HepG2 (cell line): ENCODE results near the gene KIF2B. TPM values are rescaled to one million over a fixed set of nuclear protein-coding genes. Genes with fewer than 3 reads are reported as not detected.
"Not testable (repeated sequence)": the region's sequence is repeated elsewhere in the genome, so short reads cannot be mapped to it uniquely, and the experiment has no call there.

ENCODE experiments used
- ATAC-seq: fragments of 200-7000 bp; cut with Tn5 transposase; 3 replicates; pipeline ENCODE4 v1.9.1; 2020; ENCODE audit warnings: mild to moderate bottlenecking, moderate library complexity
- BruUV-seq: library from RNA; stranded (reverse); fragments of 400-500 nt; replicated peaks from 2 replicates; lab custom pipeline; 2021; lab: Mats Ljungman, UMichigan
- CTCF ChIA-PET: fragments of 300-600 bp; formaldehyde crosslinking; extraction: SDS; loops from one replicate; lab custom pipeline; 2021; ENCODE audit warnings: low total read pairs, inconsistent platforms, low intra/inter-chr PET ratio; lab: Yijun Ruan, JAX
- POLR2A ChIA-PET: fragments of 350-600 bp; sonication (Branson Sonifier 250); formaldehyde crosslinking; loops from one replicate; lab custom pipeline; 2020; ENCODE audit warnings: antibody characterized with exemption, inconsistent platforms; lab: Yijun Ruan, JAX
- DNase-seq: peaks from one replicate; pipeline ENCODE4 v3.0.0-alpha.2; 2015; ENCODE audit warnings: low spot score
- FAIRE-seq: peaks from 3 replicates; lab custom pipeline; 2011; peaks lifted over from hg19 to GRCh38; lab: Jason Lieb, UNC
- H2AFZ ChIP-seq: one replicate; pipeline ENCODE4 v1.6.1; 2011; ENCODE audit warnings: low read length, inconsistent platforms
- H3K27ac ChIP-seq: fragments of 300-600 bp; 3 replicates; pipeline ENCODE4 v1.8.0; 2011; ENCODE audit warnings: mixed run types, mild to moderate bottlenecking, mixed read lengths, low read length, inconsistent platforms; ENCODE audit not compliant: insufficient read depth; ENCODE audit errors: extremely low read length
- H3K27me3 ChIP-seq, 2 experiments: fragments of 200-600 bp in 1 of 2; 2 replicates in 1 of 2; 3 replicates in 1 of 2; pipeline versions ENCODE4 v1.6.0 to v1.8.0; 2011; ENCODE audit warnings: low read length in 2 of 2, mild to moderate bottlenecking in 2 of 2, moderate library complexity in 2 of 2, inconsistent platforms in 1 of 2; ENCODE audit not compliant: insufficient read depth in 2 of 2, control insufficient read depth in 1 of 2
- H3K36me3 ChIP-seq, 2 experiments: fragments of 200-600 bp in 1 of 2; replicated peaks in 1 of 2; 2 replicates in 1 of 2; 3 replicates in 1 of 2; pipeline versions ENCODE4 v1.5.1 to v1.8.0; 2011; ENCODE audit warnings: low read length in 2 of 2, inconsistent platforms in 1 of 2; ENCODE audit not compliant: insufficient read depth in 2 of 2, control insufficient read depth in 1 of 2
- H3K4me1 ChIP-seq: 2 replicates; pipeline ENCODE4 v1.5.1; 2012; ENCODE audit warnings: low read length, inconsistent platforms; ENCODE audit not compliant: insufficient read depth
- H3K4me2 ChIP-seq: 2 replicates; pipeline ENCODE4 v1.6.0; 2011; ENCODE audit warnings: low read depth, low read length, inconsistent platforms
- H3K4me3 ChIP-seq, 3 experiments: fragments of 200-600 bp in 1 of 3; sonication (generic), shearing (Covaris generic) in 1 of 3; replicated peaks in 1 of 3; 2 replicates each; pipeline ENCODE4 v1.5.1; 2011 to 2016; ENCODE audit warnings: low read length in 3 of 3, inconsistent platforms in 2 of 3, low read depth in 2 of 3, mild to moderate bottlenecking in 2 of 3, control low read depth in 1 of 3, mixed read lengths in 1 of 3; ENCODE audit not compliant: insufficient read depth in 1 of 3
- H3K79me2 ChIP-seq: one replicate; pipeline ENCODE4 v1.6.1; 2011; ENCODE audit warnings: low read length, inconsistent platforms; ENCODE audit not compliant: insufficient read depth
- H3K9ac ChIP-seq: 2 replicates; pipeline ENCODE4 v1.6.0; 2011; ENCODE audit warnings: mild to moderate bottlenecking, low read depth, low read length, inconsistent platforms; ENCODE audit not compliant: insufficient read depth
- H3K9me3 ChIP-seq: 2 replicates; pipeline ENCODE4 v1.5.1; 2012; ENCODE audit warnings: mild to moderate bottlenecking, low read length
- H4K20me1 ChIP-seq: 2 replicates; pipeline ENCODE4 v1.6.0; 2011; ENCODE audit warnings: inconsistent platforms, mild to moderate bottlenecking, low read length, moderate library complexity; ENCODE audit not compliant: insufficient read depth
- CTCF ChIP-seq: sonication (generic); formaldehyde crosslinking; IDR thresholded peaks from 2 replicates; pipeline ENCODE4 v1.5.0; 2020; ENCODE audit warnings: mild to moderate bottlenecking, missing genetic modification reagents, moderate library complexity
- SMC3 ChIP-seq: IDR thresholded peaks from 2 replicates; pipeline ENCODE4 v1.6.1; 2011; ENCODE audit warnings: low read length, improper control_type of control experiment
- STAG1 ChIP-seq: sonication (generic); formaldehyde crosslinking; IDR thresholded peaks from 2 replicates; pipeline ENCODE4 v1.4.0; 2020; ENCODE audit warnings: missing genetic modification reagents
- ZNF121 ChIP-seq: sonication (generic); formaldehyde crosslinking; IDR thresholded peaks from 2 replicates; pipeline ENCODE4 v1.5.0; 2020; ENCODE audit warnings: mild to moderate bottlenecking, missing genetic modification reagents
- WGBS: methylation state at CpG from one replicate; pipeline ENCODE4 v1.1.6; 2017; ENCODE audit warnings: low lambda C conversion rate; 5-methylcytosine and 5-hydroxymethylcytosine counted together
- in situ Hi-C: cut with HindIII; loops from 2 replicates; pipeline ENCODE4 v1.10.0; 2017; ENCODE audit warnings: low pct_unique_long_range_greater_than_20kb; ENCODE audit not compliant: extremely low pct_ligation_motif_present
- intact Hi-C: fragments of 100-400 bp; cut with micrococcal nuclease; formaldehyde crosslinking; loops from one replicate; pipeline ENCODE4 v1.10.0; 2022; ENCODE audit not compliant: unreplicated experiment
- polyA plus RNA-seq, 8 experiments: library from polyadenylated mRNA; depleted of rRNA in 3 of 8; stranded (reverse) in 7 of 8; unstranded in 1 of 8; fragments of >200 nt; fragmentation: Illumina TruSeq in 4 of 8; extraction: Trizol in 4 of 8; gene quantifications; 2 replicates each; pipeline versions ENCODE4 v1.2.1 to v1.2.3, GENCODE V29; 2011 to 2016; ENCODE audit warnings: low read depth in 4 of 8, missing spikeins in 1 of 8, mixed read lengths in 1 of 8; ENCODE audit not compliant: insufficient read depth in 1 of 8
- total RNA-seq, 5 experiments: library from RNA; depleted of rRNA; stranded (reverse); fragments of >200 nt; fragmentation: Illumina TruSeq; extraction: Trizol; gene quantifications; 2 replicates each; pipeline ENCODE4 v1.2.3, GENCODE V29; 2016; ENCODE audit warnings: low read depth in 1 of 5

KIF2B gene
- total and polyA plus RNA-seq, 2 of the 13 experiments (the other 11 are each of a cell fraction or from before 2014, with no cell fraction given), result not detected

GRCh38 chr17:53871128-53871527 lies 48.4 kb downstream of the KIF2B start:
- FAIRE-seq, result not testable (repeated sequence)

More at GRCh38 chr17:53871128-53871527, 48.4 kb downstream of the KIF2B start:
- BruUV-seq, CTCF ChIA-PET, H3K4me2 ChIP-seq, H3K36me3 ChIP-seq, H3K4me3 ChIP-seq, H3K27me3 ChIP-seq, H2AFZ ChIP-seq, POLR2A ChIA-PET, in situ Hi-C loops, H3K4me1 ChIP-seq, H3K9ac ChIP-seq, H3K79me2 ChIP-seq, DNase-seq, H3K27ac ChIP-seq, H4K20me1 ChIP-seq: not testable (repeated sequence)
- 47% methylated on average over 5 of the region's 5 CpGs for WGBS
- TF ChIP-seq SMC3 (peak; percentile 10; the same call in 1 of the 2 replicates), ZNF121 (0 out of 2 replicates have a peak, but pooled peaks have one; percentile 16), STAG1 (peak; percentile 58), CTCF (CRISPR knock-in tag) (peak; percentile 37)
- H3K9me3 ChIP-seq, result peaks cover 14% of the 10 kb centered on the region
- intact Hi-C loops, result loop anchor here (2.0 to 5.0 kb wide), 2 partner anchors 80 to 1021 kb away; no protein-coding TSS in a partner anchor
- peak; percentile 56; the same call in 2 of the 3 replicates for ATAC-seq
